GM19099 (cell line): ENCODE data around the gene BLZF1.

Source experiments
- POLR2A ChIP-seq: IDR thresholded peaks from 3 replicates; pipeline ENCODE4 v1.6.1; 2011; ENCODE audit warnings: low read depth; ENCODE audit not compliant: insufficient read length; ENCODE audit errors: extremely low read depth

The BLZF1 gene

DNA sequence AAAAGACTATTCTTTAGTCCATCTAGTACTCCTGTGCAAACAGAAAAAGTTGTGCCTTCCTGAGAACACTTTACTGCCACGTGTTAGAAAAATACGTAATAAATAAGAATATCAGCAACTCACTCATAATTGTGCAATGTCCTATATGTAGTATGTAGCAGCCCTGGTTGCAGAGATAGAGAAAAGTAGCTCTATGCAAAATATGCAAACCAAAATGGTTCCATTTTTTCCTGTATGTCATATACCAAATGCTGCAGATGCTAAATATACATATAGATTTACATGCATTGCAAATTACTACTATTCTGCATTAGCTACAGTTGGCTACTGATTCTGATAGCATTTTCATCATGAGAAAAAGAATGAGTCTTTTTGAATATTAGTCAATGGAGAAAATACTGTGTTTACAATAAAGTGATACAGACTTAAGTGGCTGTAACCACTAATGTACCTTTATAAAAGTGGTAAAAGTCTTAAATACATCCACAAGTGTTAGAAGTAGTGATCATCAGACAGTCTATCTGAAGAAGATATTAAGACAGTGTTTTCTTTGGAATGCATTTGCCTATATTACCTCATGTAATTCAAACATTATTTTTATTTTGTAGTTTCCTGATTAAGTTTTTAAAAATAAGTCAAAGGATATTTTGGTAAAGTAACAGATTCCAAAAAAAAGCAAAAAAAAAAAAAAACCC lies 20.2 kb upstream of the BLZF1 start:
- TF ChIP-seq POLR2A: no peak

DNA sequence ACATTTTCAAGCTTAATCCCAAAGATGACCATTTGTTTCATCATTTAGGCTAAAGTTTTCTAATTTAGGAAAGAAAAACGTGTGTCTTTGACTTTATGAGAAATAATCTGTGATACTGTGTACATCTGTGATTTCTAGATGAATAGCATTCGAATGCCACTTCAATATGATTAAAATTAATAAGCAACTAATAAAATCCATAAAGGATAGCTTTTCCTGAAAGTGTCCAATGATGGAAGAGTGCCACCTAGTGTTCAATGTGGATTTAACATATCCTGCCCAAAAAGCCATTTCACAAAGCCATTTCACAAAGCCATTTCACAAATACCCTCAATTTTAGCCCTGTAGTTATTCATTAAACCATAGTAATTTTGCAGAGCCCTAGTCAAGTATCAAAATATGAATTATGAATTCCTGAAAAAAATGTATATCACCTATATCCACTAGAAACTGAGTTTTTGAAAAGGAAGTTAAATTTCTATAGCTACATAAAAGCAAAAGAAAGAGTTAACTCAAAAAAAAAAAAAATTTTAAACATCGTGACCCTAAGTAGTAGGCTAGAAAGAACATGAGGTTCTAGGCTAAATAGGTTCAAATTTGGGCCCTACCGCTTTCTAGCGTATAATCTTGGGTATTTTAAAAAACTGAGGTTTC lies 19.5 kb upstream of the BLZF1 start:
- no peak for TF ChIP-seq POLR2A

DNA sequence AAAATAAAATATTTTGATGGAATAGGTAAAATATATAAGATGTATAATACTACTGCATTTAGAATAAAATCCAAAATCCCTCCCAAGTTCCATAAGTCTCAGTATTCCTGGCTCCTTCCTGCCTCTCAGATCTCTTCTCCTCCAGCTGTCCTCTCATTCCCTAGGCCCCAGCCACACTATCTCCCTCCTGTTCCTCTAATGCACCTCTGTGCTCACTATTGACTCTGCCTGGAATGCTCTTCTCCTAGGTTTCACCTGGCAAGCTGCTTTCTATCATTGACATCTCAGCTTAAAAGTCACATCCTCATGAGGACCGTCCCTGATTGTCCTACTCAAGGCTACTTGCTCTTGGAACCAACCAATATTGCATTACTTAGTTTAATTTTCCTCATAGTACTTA lies 7.6 kb upstream of the BLZF1 start:
- no peak for TF ChIP-seq POLR2A

DNA sequence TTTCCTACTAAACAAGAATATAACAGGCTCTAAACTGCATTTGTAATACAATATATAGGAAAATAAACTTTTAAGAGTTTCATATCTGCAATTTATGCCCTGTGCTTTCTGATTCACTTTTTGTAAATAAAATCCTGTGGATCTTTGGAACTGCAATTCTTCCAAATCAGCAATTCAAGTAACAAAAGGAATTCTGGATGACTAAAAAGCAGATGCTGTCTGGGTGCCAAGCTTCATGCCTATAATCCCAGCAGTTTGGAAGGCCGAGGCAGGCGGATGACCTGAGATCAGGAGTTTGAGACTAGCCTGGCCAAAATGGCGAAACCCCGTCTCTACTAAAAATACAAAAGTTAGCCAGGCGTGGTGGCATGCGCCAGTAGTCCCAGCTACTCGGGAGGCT lies 6.7 kb upstream of the BLZF1 start:
- TF ChIP-seq POLR2A: no peak

DNA sequence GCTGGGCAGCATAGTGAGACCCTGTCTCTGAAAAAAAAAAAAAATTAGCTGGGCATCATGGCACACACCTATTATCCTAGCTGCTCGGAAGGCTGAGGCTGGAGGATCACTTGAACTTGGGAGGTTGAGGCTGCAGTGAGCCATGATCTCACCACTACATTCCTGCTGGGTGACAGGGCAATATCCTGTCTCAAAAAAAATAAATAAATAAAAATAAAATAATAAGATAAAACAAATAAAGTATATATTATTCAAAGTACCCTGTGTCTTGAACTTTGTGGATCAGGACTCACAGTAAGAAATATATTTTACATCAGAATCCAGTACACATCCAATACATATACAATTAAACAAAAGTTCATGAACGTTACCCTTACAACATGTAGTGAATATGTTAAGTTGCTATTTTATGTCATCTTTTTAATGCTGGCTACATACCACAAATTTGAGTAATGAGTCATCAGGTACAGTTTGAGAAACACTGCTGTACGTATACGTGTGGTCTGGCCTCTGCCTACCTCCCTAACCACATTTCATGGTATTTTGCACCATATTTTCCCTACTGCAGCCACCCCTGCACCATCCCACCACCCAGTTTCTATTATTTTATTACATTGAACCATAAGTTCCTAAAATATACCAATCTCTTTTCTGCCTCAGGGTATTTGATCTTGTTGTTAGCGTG lies 4.8 kb upstream of the BLZF1 start:
- no peak for TF ChIP-seq POLR2A

DNA sequence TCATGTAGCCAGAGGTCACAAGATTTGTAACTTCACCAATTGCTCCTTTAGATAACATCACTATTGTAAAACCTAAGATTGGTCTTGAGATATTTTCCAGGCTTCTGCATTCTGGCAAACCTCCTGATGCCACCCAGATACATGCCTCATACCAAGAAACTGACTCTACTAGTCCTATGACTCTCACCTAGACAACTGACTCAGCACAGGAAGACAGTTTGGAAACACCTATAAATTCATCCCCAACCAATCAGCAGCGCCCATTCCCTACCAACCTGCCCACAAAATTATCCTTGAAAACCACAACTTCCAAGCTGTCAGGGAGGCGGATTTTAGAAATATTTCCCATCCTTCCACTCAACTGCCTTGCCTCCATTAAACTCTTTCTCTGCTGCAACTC lies 3.0 kb upstream of the BLZF1 start:
- TF ChIP-seq POLR2A: no peak

DNA sequence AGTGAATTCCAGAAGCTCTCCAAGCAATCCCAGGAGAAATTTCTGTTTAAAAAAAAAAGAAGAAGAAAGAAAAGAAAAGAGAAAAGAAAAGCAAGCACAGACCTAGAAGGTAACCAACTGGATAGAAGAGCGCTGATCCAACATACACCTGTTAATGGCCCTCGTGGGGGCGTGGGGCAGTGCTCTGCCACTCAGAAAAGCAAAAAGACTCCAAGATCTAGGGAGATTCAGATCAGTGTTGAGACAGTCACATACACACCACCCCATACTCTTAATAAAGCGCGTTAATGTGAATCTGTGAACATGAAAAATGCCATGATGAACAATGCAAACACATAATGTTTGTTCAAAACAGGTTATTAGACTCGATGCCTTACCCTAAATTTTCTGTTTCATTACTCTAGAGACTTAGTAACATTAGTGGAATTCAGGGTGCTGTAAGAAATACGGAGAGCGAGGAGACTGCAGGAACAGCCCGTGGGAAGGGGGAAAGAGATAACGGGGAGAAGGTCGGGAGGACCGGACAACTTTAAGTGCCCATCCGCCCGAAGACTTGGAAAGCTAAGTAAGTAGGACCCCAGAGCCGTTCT lies 804 bp upstream of the BLZF1 start:
- no peak for TF ChIP-seq POLR2A

DNA sequence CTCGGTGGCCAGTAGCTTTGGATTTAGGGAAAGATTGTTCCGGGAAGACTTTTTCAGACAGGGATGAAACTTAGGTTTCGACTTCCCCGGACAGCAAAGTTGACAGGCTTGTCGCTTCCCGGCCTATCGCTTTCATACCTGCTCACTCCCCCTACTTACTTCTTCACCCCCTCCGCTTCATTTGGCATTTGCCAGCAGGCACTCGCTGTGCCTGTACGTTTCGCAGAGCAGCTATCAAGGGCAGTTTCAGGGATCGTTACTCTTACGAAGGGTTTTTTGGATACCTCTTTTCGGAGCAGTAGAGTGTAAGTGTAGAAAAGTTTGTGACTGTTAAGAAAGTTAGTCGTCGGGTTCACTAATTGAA lies 393 bp downstream of the BLZF1 start:
- TF ChIP-seq POLR2A: no peak

DNA sequence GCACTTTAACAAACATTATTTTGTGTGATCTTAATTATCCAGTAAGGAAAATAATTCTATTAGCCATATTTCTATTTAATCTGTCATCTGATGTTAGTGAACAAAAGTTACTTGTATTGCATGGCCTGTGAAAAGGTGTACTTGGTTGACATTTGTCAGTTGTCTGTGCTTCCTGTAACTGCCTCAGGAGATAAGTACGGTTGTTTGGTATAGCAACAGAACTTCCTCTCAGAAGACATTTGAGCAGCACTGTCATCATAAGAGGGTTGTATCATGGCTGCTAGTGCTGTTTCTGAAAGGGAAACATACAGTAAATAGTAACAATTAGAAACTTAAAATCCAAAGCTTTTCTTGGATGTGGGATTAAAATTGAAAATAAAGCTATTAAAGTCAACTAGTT lies 3.4 kb downstream of the BLZF1 start:
- no peak for TF ChIP-seq POLR2A

DNA sequence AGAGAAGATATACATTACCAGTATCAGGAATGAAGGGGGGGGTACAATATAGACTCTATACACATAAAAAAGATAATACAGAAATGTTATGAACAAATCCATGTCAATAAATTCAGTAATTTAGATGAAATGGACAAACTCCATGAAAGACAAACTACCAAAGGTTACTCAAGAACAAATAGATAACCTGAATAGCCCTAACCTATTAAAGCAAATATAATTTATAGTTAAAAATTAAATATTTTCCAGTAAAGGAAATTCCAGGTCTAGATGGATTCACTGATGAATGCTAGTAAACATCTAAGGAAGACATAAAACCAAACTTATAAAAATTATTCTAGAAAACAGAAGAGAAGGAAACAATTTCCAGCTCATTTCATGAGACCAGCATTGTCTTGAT lies 13.2 kb downstream of the BLZF1 start:
- TF ChIP-seq POLR2A: no peak

DNA sequence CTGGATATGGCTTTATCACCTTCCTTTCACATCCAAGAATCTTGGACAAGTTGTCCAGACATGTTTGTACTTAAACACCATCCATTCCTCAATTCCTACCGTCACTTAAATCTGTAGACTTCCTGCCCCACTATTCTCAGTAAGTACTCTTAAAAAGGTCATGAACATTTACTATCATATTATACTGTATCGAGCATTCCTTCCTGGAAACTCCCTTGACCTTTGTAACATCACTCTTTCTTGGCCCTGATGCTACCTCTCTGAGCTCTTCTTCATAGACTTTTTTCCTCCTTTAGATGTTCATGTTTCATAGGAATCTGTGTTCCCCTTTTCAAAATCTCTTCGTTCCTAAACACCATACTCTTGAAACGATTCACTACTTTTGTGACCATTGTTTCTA lies 15.5 kb downstream of the BLZF1 start:
- TF ChIP-seq POLR2A: no peak

DNA sequence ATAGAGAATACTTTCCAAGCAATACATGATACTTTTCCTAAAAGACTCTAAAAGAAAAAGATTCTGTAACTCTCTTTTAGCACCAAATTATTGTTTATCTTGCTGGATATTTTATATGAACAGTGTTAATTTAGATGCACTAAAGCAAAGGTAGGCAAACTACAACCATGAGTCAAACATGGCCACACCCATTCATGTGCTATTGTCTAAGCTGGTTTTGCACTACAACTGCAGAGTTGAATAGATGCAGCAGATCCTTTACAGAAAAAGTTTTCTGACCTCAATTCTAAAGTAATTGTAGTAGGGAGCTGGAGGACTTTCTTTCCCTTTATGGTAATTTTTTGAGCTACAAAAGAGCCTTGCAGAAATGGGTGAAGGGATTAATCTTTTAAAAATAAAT lies 19.4 kb downstream of the BLZF1 start:
- no peak for TF ChIP-seq POLR2A

DNA sequence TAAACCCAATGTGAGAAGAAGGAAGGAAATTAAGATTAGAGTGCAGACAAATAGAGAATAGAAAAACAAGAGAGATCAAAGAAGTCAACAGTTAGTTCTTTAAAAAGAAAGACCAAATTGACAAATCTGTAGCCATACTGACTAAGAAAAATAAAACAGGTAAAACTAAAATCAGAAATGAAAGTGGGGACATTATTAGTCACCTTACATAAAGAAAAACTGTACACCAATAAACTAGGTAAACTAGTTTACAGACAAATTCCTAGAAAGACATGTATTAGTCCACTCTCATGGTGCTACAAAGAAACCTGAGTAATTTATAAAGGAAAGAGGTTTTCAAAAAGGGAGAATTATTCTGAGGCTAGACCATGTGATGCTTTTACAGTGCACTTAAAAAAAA lies 22.3 kb downstream of the BLZF1 start:
- TF ChIP-seq POLR2A: no peak

DNA sequence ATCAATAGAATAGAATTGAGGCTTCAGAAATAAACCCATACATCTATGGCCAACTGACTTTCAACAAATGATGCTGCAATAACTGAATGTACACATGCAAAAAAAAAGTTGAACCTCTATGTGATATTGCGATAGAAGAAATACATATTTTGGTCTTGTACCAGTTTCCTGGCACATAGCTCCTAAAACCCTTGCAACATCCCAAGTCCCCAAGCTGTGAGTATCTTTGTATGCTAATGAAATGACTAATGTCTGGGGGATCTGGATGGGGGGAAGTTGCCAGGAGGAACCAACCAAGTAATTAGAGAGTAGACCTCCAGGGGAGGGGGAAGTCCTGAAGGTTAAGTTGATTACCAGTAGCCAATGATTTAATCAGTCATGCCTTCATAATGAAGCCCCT lies 24.4 kb downstream of the BLZF1 start:
- no peak for TF ChIP-seq POLR2A

DNA sequence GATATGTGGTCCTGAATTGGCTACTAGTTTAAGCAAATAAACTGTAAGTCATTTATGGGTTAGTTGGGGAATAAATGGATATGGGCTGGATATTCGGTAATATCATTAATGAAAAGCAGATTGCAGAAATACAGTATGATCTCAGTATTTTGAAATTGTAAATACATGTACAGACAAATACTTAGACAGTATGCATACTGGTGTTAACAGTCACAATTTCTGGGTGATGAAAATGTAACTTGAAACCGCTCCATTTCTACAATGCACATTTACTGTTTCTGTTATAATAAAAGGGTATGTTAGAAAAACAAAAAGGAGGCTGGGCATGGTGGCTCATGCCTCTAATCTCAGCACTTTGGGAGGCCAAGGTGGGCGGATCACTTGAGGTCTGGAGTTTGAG lies 28.0 kb downstream of the BLZF1 start:
- TF ChIP-seq POLR2A: no peak

DNA sequence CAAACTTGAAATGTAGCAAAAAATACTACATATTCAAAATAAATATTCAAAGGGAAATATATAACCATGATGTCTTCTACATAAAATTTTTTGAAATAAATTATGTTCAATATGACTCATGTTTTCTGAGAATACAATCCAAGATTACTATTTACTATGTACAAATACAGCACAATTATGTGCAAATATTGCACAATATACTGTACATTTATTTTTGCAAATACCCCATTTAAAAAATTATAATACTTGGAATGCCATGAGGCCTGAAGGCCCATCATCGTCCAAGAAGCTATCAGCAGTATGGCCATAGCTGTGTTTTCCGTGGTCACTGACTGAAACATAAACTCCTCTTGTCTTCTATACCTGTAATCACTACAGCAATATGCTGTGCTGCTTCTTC lies 47.0 kb downstream of the BLZF1 start:
- TF ChIP-seq POLR2A: no peak
